ENCODE measurements around the gene APOL1.

DNA sequence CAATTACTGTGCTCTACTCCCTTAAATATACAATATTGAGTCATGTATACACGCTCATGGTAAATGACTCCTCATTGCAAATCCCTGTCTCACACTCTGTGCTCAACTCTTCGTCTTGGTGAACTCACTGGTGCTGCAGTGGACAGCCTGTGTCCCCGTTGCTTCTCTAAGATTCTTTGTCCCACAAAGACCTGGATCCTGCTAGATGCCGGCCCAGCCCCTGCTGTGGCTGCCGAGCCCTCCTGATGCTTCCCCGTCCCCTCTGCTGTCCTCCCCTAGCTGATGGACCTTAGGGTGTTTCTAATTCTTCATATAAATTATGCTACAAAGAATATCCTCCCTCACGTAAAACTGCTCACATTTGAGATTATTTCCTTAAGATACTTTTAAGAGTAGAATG lies 19.1 kb upstream of the APOL1 start:
- TF ChIP-seq TAF1 (IDR thresholded peaks at IDR 0.05; ENCODE audit: low read depth) (no peak), EP300 (IDR thresholded peaks at IDR 0.05; ENCODE audit: borderline replicate concordance) (no peak), CREB1 (IDR thresholded peaks at IDR 0.05; ENCODE audit: low read depth) (no peak)
- TF ChIP-seq, protein P1, sequence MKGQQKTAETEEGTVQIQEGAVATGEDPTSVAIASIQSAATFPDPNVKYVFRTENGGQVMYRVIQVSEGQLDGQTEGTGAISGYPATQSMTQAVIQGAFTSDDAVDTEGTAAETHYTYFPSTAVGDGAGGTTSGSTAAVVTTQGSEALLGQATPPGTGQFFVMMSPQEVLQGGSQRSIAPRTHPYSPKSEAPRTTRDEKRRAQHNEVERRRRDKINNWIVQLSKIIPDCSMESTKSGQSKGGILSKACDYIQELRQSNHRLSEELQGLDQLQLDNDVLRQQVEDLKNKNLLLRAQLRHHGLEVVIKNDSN (IDR thresholded peaks at IDR 0.05), result no peak

Data from Ishikawa (cell line).